Skeletal muscle satellite cell (primary cell): ENCODE data around the gene LPCAT3.

Experiments used
- H3K27me3 ChIP-seq: 2 replicates; pipeline ENCODE4 v1.7.0; 2013; ENCODE audit warnings: low read length; ENCODE audit not compliant: control insufficient read depth, insufficient read depth
- H3K36me3 ChIP-seq: 2 replicates; pipeline ENCODE4 v1.7.0; 2013; ENCODE audit warnings: mild to moderate bottlenecking, control low read depth, low read length; ENCODE audit not compliant: insufficient read depth
- H3K4me1 ChIP-seq: 2 replicates; pipeline ENCODE4 v1.7.0; 2013; ENCODE audit warnings: low read length; ENCODE audit not compliant: control insufficient read depth, insufficient read depth
- H3K4me2 ChIP-seq: 2 replicates; pipeline ENCODE4 v1.7.0; 2013; ENCODE audit warnings: mild to moderate bottlenecking, low read length
- H3K4me3 ChIP-seq: 2 replicates; pipeline ENCODE4 v1.7.0; 2013; ENCODE audit warnings: low read length
- H3K9ac ChIP-seq: 2 replicates; pipeline ENCODE4 v1.7.0; 2013; ENCODE audit warnings: mild to moderate bottlenecking, low read depth, low read length, moderate library complexity
- H3K9me3 ChIP-seq: replicated peaks from 2 replicates; pipeline ENCODE4 v1.7.0; 2013; ENCODE audit warnings: mild to moderate bottlenecking, control low read depth, low read length

Gene LPCAT3

DNA sequence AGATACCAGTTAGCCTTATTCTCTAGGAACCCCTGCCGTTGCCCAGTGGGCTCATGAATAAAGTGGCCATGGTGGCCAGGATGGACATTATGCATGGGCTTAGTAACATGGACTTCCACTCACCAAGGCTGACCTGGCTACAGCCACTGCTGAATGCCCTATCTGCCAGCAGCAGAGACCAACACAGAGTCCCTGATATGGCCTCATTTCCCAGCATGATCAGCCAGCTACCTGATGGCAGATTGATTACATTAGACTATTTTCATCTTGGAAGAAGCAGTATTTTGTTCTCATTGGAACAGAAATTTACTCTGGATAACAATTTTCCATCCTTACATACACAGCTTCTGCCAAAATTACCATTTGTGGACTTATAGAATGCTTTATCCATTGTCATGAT is 16.2 kb upstream of the LPCAT3 start:
- Histone ChIP-seq H3K9ac (no peak overlapping the region), H3K27me3 (peaks cover 19% of the 10 kb centered on the region), H3K4me3 (no peak overlapping the region)

GRCh38 chr12:7032990-7033389 is 14.7 kb upstream of the LPCAT3 start:
- no peaks in the 10 kb centered on the region for H3K4me1 ChIP-seq
- no peaks in the 10 kb centered on the region for H3K36me3 ChIP-seq
- no peak overlapping the region for H3K9ac ChIP-seq
- H3K27me3 ChIP-seq = peaks cover 19% of the 10 kb centered on the region
- H3K4me2 ChIP-seq = no peak overlapping the region
- H3K4me3 ChIP-seq = no peak overlapping the region
- no peaks in the 10 kb centered on the region for H3K9me3 ChIP-seq

More for the DNA sequence above, 16.2 kb upstream of the LPCAT3 start:
- no peaks in the 10 kb centered on the region for H3K9me3 ChIP-seq
- no peaks in the 10 kb centered on the region for H3K4me1 ChIP-seq
- no peak overlapping the region for H3K4me2 ChIP-seq
- no peaks in the 10 kb centered on the region for H3K36me3 ChIP-seq

DNA sequence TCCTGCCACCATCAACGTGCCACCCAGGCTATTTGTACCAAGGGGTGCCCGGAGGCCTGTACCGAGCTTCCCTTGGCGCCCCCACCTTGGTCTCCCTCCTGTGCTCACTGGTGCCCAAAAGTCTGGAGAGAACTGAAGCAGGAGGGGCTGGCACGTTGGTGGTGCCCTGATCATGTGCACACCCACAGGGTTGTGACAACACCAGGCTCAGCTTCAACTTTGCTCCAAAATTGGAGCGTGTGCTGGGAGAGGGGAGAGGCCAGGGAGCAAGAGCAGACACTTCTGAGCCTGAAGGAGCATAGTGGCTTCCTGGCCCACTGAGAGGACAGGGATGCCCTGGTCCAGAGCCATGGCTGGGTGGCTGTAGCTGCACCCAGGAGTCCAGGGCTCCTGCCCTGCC is 13.0 kb upstream of the LPCAT3 start:
- no peaks in the 10 kb centered on the region for H3K9me3 ChIP-seq
- H3K36me3 ChIP-seq = no peaks in the 10 kb centered on the region
- H3K27me3 ChIP-seq = peaks cover 22% of the 10 kb centered on the region
- H3K4me2 ChIP-seq = no peak overlapping the region
- H3K9ac ChIP-seq = no peak overlapping the region
- H3K4me3 ChIP-seq = no peak overlapping the region
- H3K4me1 ChIP-seq = no peaks in the 10 kb centered on the region

GRCh38 chr12:7026854-7027253 is 8.6 kb upstream of the LPCAT3 start:
- no peak overlapping the region for H3K9ac ChIP-seq
- H3K27me3 ChIP-seq = peaks cover 3% of the 10 kb centered on the region
- H3K36me3 ChIP-seq = no peaks in the 10 kb centered on the region
- no peaks in the 10 kb centered on the region for H3K9me3 ChIP-seq
- no peak overlapping the region for H3K4me3 ChIP-seq
- H3K4me1 ChIP-seq = no peaks in the 10 kb centered on the region
- no peak overlapping the region for H3K4me2 ChIP-seq

- no peak overlapping the region for H3K9ac ChIP-seq
- H3K4me1 ChIP-seq = peaks cover 4% of the 10 kb centered on the region
- H3K9me3 ChIP-seq = no peaks in the 10 kb centered on the region
- H3K4me3 ChIP-seq = no peak overlapping the region
- no peak overlapping the region for H3K4me2 ChIP-seq
- peaks cover 3% of the 10 kb centered on the region for H3K27me3 ChIP-seq
- H3K36me3 ChIP-seq = no peaks in the 10 kb centered on the region
Measured at GRCh38 chr12:7023114-7023513, 4.8 kb upstream of the LPCAT3 start.

GRCh38 chr12:7021956-7022355 is 3.7 kb upstream of the LPCAT3 start:
- Histone ChIP-seq H3K4me3 (no peak overlapping the region), H3K9me3 (no peaks in the 10 kb centered on the region), H3K36me3 (no peaks in the 10 kb centered on the region), H3K27me3 (peaks cover 2% of the 10 kb centered on the region), H3K9ac (no peak overlapping the region), H3K4me1 (peaks cover 9% of the 10 kb centered on the region), H3K4me2 (no peak overlapping the region)

- Histone ChIP-seq H3K4me3 (peak overlapping the region; percentile 89), H3K4me2 (peak overlapping the region; percentile 97), H3K4me1 (peaks cover 9% of the 10 kb centered on the region), H3K36me3 (no peaks in the 10 kb centered on the region), H3K9me3 (no peaks in the 10 kb centered on the region), H3K9ac (peak overlapping the region; percentile 60), H3K27me3 (no peaks in the 10 kb centered on the region)
Measured at GRCh38 chr12:7019043-7019569, 830 bp upstream of the LPCAT3 start.

GRCh38 chr12:7017870-7018349 is 366 bp downstream of the LPCAT3 start:
- Histone ChIP-seq H3K4me1 (peaks cover 9% of the 10 kb centered on the region), H3K36me3 (no peaks in the 10 kb centered on the region), H3K4me3 (peak overlapping the region; percentile 89), H3K9ac (peak overlapping the region; percentile 79), H3K27me3 (no peaks in the 10 kb centered on the region), H3K4me2 (peak overlapping the region; percentile 97), H3K9me3 (no peaks in the 10 kb centered on the region)

- Histone ChIP-seq H3K4me2 (peak overlapping the region; percentile 97), H3K9ac (no peak overlapping the region), H3K4me3 (no peak overlapping the region), H3K27me3 (no peaks in the 10 kb centered on the region), H3K36me3 (no peaks in the 10 kb centered on the region), H3K4me1 (peaks cover 9% of the 10 kb centered on the region), H3K9me3 (no peaks in the 10 kb centered on the region)
Measured at GRCh38 chr12:7016958-7017571, 1.2 kb downstream of the LPCAT3 start.

- H3K4me1 ChIP-seq = peaks cover 9% of the 10 kb centered on the region
- H3K27me3 ChIP-seq = no peaks in the 10 kb centered on the region
- no peaks in the 10 kb centered on the region for H3K36me3 ChIP-seq
- H3K4me3 ChIP-seq = no peak overlapping the region
- no peaks in the 10 kb centered on the region for H3K9me3 ChIP-seq
- no peak overlapping the region for H3K4me2 ChIP-seq
- no peak overlapping the region for H3K9ac ChIP-seq
Measured at GRCh38 chr12:7015555-7016370, 2.5 kb downstream of the LPCAT3 start.

DNA sequence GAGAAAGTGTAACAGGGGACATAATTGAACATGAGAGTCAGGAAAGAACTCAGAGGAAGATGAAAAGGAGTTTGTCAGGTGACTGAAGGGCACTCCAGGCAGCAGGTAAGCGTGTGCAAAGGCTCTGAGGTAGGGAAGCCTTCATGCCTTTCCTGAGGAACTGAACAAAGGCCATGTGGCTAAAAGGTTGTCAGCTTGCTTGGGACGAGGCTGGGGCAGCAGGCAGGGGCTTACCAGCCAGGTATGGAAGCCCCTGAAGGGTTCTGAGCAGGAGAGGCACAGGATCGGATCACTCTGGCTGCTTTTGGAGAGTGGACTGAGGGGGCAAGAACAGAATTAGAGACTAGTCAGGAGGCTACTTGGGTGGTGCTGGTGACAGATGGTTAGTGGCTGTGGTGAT is 5.2 kb downstream of the LPCAT3 start:
- Histone ChIP-seq H3K9ac (no peak overlapping the region), H3K4me2 (no peak overlapping the region), H3K9me3 (no peaks in the 10 kb centered on the region), H3K36me3 (no peaks in the 10 kb centered on the region), H3K4me3 (no peak overlapping the region), H3K27me3 (no peaks in the 10 kb centered on the region), H3K4me1 (peaks cover 5% of the 10 kb centered on the region)
